A172 (cell line): ENCODE data around the gene KCNG2. TPM values are rescaled to one million over a fixed set of nuclear protein-coding genes. Genes with fewer than 3 reads are reported as not detected.
"Not testable (repeated sequence)": the region's sequence is repeated elsewhere in the genome, so short reads cannot be mapped to it uniquely, and the experiment has no call there.

ENCODE experiments used
- DNase-seq: peaks from one replicate; pipeline ENCODE4 v3.0.0-alpha.2; 2015; ENCODE audit warnings: low spot score
- total RNA-seq: library from RNA; depleted of rRNA; stranded (reverse); fragments of >200 nt; shearing (Covaris generic); gene quantifications from 2 replicates; pipeline ENCODE4 v1.2.3, GENCODE V29; 2014

Gene KCNG2
- total RNA-seq, 1 experiment from 2014 or later = not detected

DNA sequence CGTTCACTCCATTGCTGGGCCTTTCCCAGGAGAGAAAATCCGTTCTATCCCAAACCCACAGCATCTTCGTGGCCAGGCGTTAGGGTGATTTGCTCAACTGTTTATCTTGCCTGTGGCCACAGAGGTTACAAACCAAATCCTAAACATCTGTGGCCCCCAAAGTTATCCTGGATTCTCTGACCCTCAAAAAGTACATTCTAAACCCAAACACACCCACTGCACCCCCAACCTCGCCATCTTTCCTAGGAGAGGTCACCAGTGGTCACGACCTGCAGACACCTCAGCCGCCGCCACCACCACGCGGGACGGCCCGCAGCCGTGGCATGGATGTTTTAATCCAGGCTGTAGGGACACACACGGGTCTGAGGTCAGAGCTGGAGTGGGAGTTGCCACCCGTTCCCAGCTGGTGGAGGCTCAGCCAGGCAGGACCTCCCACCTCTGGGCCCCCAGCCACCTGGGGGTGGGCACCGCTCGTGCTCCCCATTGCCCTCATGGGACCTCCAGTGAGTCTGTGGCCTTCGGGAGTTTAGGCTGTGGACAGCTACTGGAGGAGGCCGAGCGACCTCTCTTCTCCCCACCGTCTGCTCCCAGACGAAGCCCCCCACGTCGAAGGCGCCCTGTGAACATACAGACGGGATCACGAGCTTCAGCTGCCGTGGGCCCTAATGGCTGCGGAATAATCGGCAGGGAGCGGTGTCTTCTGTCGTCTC is 72.0 kb downstream of the KCNG2 start:
- DNase-seq = no peak

DNA sequence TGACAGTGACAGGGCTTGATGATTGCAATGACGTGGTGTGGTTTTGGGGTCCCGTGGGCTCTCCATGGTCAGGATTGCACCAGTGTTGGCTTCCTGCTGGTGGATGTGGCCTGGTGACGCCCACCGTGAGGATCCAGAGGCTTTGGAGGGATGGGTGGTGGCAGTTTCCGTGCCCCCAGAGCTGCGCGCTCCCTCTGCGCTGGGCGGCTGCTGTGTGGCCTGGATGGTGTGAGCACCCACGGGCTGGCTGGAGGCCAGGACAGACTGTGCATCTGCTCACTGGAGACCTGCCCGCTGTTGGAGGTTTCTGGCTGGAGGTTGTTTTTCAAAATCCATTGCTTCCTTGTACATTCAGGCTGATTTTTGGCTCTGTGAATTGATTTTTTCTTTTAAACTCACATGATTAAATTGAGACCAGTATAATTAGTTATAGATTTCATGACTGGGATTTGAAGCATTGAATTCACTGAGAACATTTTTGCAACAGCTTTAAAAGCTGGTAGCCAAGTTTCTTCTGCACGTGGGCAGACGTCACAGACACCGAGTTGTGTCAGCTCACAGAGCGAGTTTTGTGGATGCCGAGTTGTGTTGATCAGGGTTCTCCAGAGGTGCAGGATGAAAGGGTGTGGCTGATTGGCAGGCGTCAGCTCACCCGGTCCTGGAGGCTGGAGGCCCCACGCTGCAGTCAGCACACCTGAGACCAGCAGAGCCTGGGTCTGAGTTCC is 72.7 kb downstream of the KCNG2 start:
- no peak for DNase-seq

DNA sequence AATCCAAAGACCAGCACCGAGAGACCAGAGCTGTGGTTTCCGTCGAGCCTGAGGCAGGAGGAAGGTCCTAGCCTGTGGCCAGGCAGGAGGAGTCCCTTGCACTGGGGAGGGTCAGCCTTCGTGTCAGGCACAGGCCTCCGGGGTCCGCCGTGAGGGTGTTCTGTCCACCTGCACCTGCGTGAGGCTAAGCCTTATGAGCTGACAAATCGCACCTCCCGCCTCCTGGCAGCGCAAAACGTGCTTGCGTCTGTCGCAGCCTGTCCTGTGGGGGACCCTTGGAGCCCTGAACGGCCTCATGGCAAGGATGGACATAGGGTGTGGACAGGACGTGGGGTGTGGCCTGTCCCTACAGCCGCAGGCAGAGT is 73.3 kb downstream of the KCNG2 start:
- no peak for DNase-seq

DNA sequence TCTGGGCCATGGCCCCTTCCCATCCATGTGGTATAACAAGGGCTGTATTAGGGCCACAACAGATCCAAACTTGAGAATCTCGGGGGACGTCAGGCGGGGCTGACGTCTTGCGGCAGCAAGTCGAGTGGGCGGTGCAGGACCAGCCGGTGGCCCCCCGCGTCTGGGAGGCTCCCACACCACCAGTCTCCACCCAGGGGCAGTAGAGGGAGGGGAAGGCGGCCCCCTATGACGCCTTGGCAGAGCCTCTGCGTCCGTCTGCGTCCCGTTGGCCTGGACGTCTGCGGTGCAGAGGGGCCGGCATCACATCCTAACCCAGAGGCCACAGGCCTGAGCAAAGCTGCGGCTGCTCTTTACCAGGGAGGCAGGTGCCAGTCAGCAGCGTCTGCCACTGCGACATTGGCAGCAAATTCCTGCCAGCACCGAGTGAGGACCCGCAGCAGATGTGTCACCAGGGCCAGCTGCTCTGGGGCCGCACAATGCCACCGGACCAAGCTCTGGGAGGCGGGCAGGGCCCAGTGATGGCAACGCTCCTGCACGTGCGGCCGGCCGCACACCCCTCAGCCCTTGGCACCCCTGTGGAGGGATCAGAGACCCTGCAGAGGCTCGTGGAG is 73.8 kb downstream of the KCNG2 start:
- DNase-seq = no peak

DNA sequence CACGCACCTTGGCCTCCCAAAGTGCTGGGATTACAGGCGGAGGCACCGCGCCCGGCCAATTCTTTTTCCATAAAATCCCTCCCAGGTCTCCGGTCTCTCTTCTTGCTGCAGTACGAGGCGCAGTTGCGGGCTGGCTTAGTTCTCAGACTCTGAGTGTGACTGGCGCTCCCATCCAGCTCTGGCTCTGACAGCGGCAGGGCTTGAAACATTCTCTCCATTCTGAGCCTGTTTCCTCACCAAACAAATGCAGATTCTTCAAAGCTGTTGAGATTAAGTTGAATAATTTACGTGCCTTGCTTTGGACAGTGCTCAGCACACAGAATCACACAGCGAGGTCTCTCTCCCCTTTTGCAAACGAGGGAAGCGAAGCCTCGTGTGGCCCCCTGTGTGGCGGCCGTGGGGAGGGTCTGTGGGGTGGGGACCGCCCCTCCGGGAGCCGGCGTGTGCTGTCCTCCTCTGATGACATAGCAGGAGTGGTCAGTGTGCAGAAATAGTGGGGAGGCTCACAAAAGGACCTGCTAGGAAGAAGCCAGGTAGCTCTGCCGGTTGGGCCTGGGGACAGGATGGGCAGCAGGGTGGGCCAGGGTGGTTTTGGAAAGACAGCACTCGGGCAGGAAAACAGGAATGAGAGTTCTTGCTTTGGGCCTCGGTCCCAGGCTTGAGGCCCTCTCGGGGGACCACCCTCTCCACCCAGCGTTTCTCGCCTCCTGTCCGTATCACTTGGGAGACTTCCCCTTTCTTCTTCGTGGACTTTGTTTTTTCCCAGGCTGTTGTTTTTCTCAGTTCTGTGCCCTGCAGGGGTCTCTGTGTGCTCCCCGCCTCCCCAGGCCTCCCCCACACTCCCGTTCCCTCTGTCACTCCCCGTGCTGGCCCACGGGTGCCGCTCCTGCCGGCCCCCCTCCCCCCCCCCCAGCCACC is 75.0 kb downstream of the KCNG2 start:
- DNase-seq = no peak

DNA sequence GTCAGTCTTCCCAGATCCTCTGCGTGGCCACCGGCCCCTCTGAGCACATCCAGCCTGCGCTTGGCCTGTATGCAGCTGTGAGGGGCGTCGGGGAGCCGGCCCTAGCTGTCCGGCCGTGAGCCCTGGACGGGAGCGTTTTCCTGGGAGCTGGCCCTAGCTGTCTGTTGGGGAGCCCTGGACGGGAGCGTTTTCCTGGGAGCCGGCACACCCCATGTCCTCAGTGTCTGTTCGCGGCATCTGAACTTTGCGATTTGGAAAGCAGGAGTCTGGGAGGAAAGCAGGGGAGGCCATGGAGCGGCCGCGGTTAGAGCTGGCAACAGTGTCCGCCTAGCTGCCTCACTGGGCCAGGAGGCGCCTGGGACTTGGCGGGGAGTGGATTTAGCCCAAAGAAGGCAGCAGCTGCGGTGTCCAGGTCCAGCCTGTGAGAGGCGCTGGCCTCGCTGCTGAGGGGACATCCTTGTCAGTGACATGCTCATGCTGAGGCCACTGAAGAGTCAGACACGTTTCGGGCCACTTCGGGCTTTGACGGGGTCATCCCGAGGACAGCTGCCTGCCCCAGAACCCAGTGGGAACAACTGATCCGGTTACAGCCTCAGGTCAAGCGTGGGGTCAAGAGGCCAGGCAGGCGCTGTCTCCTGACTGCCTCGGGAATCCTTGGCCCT is 75.8 kb downstream of the KCNG2 start:
- DNase-seq = no peak

DNA sequence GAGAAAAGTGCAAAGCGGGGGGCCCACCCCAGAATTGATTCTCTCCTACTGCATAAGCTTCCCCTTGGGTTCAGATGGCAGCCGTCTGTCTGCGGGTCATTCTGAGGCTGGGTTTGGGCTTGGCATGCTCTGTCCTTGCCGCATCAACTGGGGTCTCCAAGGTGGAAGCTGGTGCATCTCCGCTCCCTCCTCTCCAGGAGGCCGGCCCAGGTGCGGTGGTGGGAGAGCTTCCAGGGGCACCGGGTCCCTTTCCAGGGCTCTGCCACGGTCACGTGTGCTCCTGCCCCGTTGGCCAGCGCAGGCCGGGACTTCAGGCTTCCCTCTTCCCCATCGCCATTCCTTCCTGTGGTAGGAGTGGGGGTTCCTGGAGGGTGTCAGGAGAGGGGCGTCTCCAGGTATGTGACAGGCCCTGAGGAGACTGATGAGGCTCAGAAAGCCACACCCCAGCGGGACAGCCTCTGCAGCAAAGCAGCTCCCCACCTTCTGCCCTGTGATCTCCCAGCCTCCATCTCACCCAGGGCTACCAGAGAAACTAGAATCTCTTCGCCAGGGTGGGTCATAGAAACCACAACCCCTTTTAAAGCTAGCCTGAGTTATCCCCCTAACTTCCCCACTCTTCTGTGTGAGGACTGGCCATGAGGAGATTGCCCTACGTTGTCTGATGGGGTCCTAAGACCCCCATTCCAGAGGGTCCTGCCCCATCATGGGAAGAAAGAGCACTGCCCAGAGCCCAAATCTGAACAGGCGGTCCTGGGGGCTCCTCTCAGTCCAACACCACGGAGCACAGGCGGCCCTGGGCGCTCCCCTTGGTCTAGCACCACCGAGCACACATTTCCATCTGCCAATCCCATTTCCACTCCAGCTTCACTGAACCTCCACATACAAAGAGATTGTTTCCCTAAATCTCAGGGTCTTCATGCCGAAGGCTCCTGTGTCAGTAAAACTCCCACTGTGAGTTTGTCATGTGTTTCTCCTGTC is 77.1 kb downstream of the KCNG2 start:
- DNase-seq = no peak

DNA sequence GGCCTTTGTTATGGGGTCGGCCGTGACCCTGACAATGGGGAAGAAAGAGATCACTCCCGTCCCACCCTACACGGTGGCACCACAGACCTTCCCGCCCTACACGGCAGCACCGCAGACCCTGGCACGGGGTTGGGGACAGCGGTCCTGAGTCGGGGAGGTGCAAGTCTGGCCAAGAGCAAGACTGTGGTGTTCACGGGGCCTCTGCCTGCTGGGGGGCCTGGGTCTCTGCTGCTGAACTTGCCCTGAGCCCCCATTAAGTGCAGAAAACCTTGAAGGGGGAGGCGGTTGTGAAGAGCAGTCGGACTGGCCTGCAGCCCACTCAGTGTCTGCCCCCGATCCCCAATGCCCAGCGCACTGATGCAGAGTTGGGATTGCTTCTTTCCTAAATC is 77.8 kb downstream of the KCNG2 start:
- no peak for DNase-seq

DNA sequence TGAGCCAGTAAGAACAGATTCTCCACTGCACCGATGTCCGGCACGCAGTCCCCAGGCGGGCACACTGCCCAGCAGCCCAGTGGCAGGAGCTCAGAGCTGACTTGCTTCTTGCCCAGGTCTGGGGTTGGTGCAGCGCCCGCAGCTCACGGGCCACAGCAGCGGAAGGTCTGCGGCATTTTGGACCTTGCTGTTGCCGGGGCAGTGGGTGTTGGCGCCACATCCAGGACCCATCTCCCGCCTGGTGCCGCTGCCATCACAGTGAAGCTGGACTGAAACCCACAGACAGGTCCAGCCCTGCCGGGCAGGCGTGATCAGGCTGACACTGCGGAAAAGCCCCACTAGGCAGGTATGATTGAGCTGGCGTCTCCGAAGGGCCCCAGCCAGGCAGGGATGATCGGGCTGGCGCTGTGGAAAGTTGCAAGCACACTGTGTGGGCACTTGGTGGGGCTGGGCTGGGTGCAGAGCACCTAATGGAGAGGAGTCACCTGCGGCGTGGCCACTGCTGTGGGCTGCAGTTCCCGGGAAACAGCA is 78.3 kb downstream of the KCNG2 start:
- DNase-seq = no peak

DNA sequence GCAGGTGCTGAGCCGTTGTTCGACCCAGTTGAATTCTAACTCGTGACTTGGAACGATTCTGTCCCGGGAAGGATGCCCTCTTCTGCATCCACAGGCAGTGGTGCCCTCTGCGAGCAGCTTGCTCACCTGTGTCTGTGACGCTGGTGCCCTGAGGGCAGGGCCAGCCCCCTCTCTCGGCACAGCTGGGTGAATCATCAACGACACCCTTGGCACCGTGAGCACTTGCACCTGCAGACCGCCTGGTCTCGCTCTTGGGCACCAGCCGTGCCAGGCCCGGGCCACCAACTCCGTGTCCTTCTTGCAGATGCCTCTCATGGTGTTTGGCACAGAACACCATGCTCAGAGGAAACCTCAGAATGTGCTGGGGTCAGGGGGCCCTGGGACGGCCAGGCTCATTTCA is 78.8 kb downstream of the KCNG2 start:
- no peak for DNase-seq

DNA sequence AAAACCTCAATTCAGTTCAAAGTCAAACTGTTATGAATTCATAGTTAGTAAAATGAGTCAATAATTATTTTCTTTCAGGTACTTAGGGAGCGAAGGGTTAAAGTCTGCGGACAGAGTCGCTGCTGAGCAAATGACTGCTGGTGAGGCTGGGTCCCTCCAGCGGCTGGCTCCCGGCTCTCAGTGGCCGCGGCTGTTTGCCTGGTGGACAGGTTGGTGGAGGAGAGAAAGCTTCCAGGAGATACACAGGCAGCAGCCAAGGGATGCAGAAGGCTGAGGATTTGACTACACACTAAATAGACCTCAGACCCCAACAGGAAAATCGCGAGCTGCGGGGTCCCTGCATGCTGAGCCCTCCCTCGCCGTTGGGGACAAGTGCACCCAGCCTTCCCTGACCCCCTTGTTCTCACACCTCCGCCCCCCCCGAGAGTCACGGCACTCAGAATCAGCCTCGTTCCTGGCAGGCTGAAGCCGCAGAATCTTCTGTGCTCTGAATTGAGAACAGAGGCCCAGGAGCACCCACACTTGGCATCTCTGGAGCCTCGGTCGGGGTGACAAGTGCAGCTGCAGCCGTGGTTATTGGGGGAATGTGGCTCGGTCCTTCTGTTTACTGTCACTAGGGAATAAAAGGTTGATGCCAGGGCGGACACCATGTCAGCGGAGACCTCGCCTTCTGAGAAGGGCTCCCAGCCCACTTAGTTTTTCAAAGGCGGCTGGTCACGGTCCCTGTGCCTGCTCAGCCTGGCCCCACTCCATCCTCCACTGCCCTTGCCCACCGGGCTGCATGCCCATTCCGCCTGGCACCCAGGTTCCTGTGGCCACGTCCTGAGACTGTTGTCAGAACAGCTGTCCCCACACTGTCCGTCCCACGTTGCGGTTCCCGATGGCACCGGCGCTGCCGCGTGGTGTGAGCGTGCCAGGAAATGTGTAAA is 79.7 kb downstream of the KCNG2 start:
- DNase-seq = no peak

DNA sequence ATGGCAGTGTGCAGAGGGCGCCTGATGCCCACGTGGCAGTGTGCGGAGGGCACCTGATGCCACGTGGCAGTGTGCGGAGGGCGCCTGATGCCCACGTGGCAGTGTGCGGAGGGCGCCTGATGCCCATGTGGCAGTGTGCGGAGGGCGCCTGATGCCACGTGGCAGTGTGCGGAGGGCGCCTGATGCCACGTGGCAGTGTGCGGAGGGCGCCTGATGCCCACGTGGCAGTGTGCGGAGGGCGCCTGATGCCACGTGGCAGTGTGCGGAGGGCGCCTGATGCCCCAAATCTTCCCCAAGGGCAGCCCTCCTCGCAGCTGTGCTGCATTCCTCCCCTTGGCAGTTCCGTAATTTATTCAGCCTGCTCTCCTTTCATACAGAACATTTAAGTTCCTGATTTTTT is 80.5 kb downstream of the KCNG2 start:
- DNase-seq = not testable (repeated sequence)

DNA sequence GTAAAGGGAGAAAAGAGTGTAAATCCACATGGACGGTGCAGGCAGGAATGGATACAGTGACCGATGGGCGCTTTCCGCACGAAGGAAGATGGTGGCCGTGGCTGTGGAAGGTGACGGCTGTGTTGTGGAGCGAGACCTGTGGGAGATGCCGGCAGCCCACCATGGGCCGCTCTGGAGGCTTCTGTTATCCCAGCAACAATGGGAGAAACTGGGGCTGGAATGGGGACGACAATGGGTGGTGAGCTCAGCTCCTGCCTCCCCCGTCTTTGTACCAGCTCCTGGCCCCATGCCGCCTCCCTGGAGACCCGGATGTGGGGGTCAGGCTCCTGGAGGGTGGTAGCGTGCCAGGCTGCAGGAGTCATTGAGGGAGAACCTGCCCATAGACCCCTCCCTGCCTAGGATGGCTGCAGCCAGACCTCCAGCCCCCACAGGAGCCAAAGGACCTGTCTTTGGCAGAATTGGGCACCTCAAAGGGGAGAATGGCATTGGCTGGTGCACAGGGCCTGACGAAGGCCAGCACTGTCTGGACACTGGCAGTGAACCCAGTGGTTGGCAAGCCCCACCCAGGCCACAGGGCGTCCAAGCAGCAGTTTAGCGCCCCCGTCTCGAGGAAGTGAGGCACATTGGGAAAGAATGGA is 81.1 kb downstream of the KCNG2 start:
- DNase-seq = no peak

DNA sequence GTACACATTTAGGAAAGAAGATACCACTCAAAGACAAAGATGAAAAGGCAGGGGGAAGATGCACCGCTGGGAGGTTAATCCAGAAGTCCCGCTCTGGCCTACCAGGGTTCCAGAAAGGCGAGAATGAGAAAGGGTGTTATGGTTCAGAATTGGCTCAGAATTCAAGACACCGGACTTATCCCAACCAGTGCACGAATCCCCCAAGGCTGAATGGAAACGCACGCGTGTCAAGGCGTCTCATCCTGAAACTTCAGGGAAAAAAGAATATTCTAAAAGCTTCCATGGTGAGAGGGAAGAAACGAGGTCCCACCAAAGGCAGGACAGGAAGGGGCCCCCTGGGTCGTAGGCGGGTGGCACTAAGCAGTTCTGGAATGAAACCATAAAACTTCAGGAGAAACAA is 81.8 kb downstream of the KCNG2 start:
- no peak for DNase-seq

DNA sequence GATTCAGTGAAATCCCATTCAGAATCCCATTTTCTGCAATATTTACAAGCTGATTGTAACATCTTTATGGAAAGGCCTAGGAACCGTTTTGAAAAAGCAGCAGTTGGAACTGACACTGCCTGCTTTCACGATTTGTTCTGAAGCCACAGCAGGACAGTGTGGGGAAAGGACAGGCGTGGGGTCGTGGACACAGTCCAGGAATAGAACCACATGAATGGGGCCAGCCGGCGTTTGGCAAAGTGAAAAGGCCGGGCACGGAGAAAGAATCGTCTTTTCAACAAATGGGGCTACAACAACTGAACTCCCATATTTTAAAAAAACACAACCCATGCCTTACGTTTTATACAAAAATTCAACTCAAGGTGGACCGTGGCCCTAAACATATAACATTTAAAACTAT is 84.0 kb downstream of the KCNG2 start:
- DNase-seq = no peak

DNA sequence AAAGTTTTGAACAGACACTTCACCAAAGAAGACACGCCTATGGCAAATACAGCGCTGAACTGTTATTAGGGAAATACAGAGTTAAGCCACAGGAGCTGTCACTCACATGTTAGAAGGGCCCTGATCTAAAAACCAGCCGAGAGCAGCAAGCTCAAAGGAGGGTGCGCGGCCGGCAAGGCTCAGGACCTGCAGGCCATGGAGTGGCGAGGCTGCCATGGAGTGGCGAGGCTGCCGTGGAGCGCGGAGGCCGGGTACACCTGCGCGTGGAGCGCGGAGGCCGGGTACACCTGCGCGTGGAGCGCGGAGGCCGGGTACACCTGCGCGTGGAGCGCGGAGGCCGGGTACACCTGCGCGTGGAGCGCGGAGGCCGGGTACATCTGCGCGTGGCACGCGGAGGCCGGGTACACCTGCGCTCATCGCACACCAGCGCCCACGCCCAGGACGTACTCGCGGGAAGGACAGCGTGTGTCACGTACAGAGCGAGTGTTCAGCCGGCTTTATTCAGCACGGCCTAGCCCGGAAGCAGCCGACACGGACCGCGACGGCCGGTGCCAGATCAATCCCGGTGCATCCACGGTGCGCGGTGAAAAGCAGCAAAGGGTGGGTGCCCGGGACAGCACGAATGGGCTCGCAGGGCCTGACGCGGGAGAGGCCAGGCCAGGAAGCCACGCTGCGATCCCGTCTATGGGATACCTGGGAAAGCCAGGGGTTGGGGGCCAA is 84.9 kb downstream of the KCNG2 start:
- DNase-seq = no peak

DNA sequence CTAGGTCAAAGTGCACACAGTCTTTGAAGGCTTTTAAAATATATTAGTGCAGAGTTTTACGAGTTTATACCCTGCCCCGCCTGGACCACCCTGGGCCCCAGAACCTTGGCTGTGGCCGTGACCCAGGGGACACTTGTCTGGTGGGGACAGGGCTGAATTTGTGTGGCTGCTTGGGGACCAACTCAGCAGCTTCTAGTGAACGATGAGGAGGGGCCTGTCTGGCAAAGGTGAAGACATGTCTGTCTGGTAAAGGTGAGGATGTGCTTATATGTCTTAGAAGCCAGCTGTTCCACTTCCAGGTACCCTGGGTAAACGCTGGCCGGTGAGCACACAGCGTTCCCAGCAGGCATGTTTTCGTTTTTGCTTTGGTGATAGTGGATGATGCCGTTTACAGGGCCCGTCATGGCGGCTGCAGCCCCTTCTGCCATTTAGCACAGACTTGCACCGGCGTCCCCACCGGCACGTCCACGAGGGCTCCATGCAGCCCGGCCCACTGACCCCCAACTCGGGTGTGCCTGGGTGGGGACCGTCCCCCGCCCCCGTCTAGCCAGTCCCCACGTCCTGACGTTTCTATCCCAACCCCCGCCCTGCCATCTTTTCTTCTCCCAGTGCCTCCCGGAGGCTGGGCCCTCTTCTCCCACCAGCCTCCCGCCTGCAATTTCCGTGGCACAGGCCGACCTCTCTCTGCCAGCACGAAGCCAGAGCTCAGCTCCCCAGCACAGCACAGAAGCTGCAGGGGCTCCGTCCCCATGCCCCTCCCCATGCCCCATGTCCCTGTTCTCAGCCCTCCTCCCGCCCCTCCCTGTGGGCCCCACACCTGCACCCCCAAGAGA is 85.9 kb downstream of the KCNG2 start:
- no peak for DNase-seq
